C4-2B (cell line): ENCODE measurements around the gene KCNIP4.

Experiments
- H3K27ac ChIP-seq: fragments of 450-650 bp; 2 replicates; pipeline ENCODE4 v1.5.1; 2017
- ZFX ChIP-seq: fragments of 450-650 bp; IDR thresholded peaks from 2 replicates; pipeline ENCODE4 v1.6.1; 2017
- TF ChIP-seq, protein P1 (sequence below): fragments of 450-650 bp; conservative IDR thresholded peaks from 2 replicates; pipeline ENCODE4 v1.5.1; 2017; ENCODE audit warnings: mild to moderate bottlenecking

Gene KCNIP4

DNA sequence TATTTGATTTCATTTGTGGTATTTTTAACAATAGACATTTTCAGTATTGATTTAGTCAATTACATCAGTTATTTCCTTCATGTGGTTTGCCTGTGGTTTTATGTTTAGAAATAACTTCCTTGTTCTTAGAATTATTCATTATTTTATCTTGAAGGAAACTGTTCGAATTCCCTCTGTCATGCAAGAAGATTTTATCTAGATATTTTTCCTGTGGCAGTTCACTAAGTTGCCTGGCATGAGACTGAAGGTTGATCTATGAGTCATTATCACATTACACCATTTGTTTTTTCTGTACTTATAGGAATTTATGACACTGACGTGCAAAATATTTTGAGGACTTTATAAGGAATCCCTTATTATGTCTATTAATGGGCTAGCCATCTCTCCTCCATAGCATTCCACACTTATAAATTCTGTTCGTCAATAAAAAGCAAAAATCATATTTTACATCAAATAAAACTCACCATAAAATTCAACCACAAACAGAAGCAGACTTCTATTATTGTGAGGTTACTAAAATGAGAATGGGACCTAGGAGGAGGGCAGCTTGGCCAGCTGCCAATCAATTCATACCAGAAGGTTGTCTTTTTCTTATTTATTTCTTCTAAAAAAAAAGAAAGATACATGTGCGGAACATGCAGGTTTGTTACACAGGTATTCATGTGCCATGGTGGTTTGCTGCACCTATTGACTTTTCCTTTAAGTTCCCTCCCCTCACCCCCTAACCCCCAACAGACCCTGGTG, 179.0 kb downstream of the KCNIP4 start:
- no peak overlapping the region for H3K27ac ChIP-seq
- TF ChIP-seq, protein P1, sequence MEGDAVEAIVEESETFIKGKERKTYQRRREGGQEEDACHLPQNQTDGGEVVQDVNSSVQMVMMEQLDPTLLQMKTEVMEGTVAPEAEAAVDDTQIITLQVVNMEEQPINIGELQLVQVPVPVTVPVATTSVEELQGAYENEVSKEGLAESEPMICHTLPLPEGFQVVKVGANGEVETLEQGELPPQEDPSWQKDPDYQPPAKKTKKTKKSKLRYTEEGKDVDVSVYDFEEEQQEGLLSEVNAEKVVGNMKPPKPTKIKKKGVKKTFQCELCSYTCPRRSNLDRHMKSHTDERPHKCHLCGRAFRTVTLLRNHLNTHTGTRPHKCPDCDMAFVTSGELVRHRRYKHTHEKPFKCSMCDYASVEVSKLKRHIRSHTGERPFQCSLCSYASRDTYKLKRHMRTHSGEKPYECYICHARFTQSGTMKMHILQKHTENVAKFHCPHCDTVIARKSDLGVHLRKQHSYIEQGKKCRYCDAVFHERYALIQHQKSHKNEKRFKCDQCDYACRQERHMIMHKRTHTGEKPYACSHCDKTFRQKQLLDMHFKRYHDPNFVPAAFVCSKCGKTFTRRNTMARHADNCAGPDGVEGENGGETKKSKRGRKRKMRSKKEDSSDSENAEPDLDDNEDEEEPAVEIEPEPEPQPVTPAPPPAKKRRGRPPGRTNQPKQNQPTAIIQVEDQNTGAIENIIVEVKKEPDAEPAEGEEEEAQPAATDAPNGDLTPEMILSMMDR = no peak

- TF ChIP-seq, protein P1 = peak; percentile 79
- no peak for TF ChIP-seq ZFX
- no peak overlapping the region for H3K27ac ChIP-seq
Measured at GRCh38 chr4:21768349-21769310, 179.9 kb downstream of the KCNIP4 start.

GRCh38 chr4:21765810-21766407, 182.7 kb downstream of the KCNIP4 start:
- H3K27ac ChIP-seq = no peak overlapping the region
- TF ChIP-seq, protein P1 = peak; percentile 85
- no peak for TF ChIP-seq ZFX

DNA sequence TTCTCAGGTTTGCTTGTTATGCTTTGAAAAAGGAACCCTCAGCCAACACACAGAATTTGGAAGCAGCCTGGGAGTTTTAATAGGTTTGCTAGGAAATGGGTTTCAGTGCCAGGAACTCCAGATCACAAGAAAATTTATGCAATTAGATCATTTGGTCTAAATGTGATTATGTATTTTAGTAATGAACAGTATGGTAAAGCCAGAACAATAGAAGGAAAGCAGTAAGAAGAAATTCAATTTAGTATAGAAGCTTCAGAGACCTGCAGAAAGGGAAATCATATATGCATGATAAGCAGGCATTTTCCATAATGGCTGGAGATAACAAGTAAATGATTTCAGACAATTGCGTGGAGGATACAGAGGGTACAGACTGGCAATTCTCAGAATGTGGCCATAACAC, 184.7 kb downstream of the KCNIP4 start:
- no peak overlapping the region for H3K27ac ChIP-seq
- TF ChIP-seq ZFX = no peak
- TF ChIP-seq, protein P1 = no peak

GRCh38 chr4:21757248-21757647, 191.3 kb downstream of the KCNIP4 start:
- TF ChIP-seq, protein P1 = no peak
- TF ChIP-seq ZFX = no peak
- H3K27ac ChIP-seq = no peak overlapping the region

- TF ChIP-seq, protein P1 = no peak
- no peak for TF ChIP-seq ZFX
- no peak overlapping the region for H3K27ac ChIP-seq
Measured at GRCh38 chr4:21753084-21753760, 195.3 kb downstream of the KCNIP4 start.
